ENCODE measurements around the gene FAM13B. TPM values are rescaled to one million over a fixed set of nuclear protein-coding genes. Genes with fewer than 3 reads are reported as not detected.

FAM13B gene
- total and polyA plus RNA-seq, 9 of the 15 experiments (the other 6 are each of a cell fraction or from before 2014, with no cell fraction given): 2.3 to 21.6 (median 14.1) TPM

DNA sequence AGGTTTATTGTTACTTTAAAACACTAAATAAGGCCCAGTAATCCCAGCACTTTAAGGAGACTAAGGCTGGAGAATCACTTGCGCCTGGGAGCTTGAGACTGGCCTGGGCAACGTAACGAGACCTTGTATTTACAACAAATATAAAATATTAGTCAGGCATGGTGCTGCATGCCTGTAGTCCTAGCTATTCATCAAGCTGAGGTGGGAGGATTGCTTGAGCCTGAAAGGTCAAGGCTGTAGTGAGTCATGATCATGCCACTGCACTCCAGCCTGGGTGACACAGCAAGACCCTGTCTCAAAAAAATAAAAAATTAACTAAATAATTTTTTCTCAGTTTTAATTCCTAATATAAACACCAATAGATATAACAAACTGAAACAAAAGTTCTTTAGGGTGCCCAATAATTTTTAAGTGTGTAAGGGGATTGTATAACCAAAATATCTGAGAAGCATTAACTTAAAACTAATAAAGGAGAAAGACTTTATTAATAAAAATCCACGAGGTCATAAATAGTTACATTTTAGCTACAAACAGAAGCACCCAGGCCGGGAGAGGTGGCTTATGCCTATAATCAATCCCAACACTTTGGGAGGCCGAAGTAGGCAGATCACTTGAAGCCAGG is 32.7 kb downstream of the FAM13B start:
- ATAC-seq (peak; percentile 80), FAIRE-seq (peak; percentile 75), DNase-seq (ENCODE audit: extremely low read depth in 1 of 4, low spot score in 3 of 4) (peak in 2 of 4 experiments; percentile 18 to 85)
- in situ Hi-C loops (cut with MboI): no loop called here
- H3K9me1 ChIP-seq (ENCODE audit: control insufficient read depth, insufficient read depth, low read length): no peaks in the 10 kb centered on the region
- peak overlapping the region; percentile 92 for H3K27ac ChIP-seq (ENCODE audit: extremely low read depth, low read depth, low read length)
- no TSS peak for BruUV-seq (replicated peaks)
- CTCF ChIA-PET (ENCODE audit: low intra/inter-chr PET ratio): interaction anchor here (0.5 kb wide), 1 partner anchor 13 kb away, joined by 4 read pairs; no protein-coding TSS in a partner anchor
- POLR2A ChIA-PET: interaction anchor here (0.7 to 1.6 kb wide), 2 partner anchors 26 to 56 kb away, joined by 3 to 5 read pairs; no protein-coding TSS in a partner anchor
- no peak overlapping the region for H2AFZ ChIP-seq (ENCODE audit: low read depth, low read length)
- no peaks in the 10 kb centered on the region for H3K9me3 ChIP-seq (replicated peaks; ENCODE audit: control insufficient read depth, insufficient read depth, low read depth, low read length)
- H3K4me3 ChIP-seq: no peak overlapping the region
- H4K20me1 ChIP-seq (replicated peaks; ENCODE audit: control insufficient read depth, insufficient read depth, low read length): no peaks in the 10 kb centered on the region
- peak overlapping the region in 1 of 2 experiments; percentile 61; a peak in 2 of 4 replicates for H3K9ac ChIP-seq (ENCODE audit: insufficient read depth in 1 of 2, low read depth in 2 of 2, low read length in 2 of 2)
- H3K27me3 ChIP-seq (ENCODE audit: control insufficient read depth in 2 of 2, insufficient read depth in 2 of 2, low read length in 2 of 2): no peaks in the 10 kb centered on the region
- peaks cover 8 to 37% of the 10 kb centered on the region in 2 experiments; a peak in 4 of 5 replicates for H3K4me1 ChIP-seq (replicated peaks in 1 of 2; ENCODE audit: control insufficient read depth in 2 of 2, insufficient read depth in 2 of 2, low read length in 2 of 2)
- no peak overlapping the region for H3K4me2 ChIP-seq (ENCODE audit: insufficient read depth, low read length)
- intact Hi-C loops (cut with micrococcal nuclease): no loop called here
- 15% methylated on average over 6 of the region's 6 CpGs for WGBS (ENCODE audit: insufficient coverage, low coverage, missing lambda C conversion rate)
- peaks cover 26% of the 10 kb centered on the region for H3K36me3 ChIP-seq (ENCODE audit: control insufficient read depth, insufficient read depth, low read length)
- H3K79me2 ChIP-seq (ENCODE audit: control insufficient read depth, insufficient read depth, low read length): peaks cover 45% of the 10 kb centered on the region
- no peak for TF ChIP-seq XRCC4 (IDR thresholded peaks at IDR 0.05; ENCODE audit: extremely low read depth, insufficient read depth, insufficient read length)
- 0 out of 2 replicates have a peak, but pooled peaks have one; percentile 31 for TF ChIP-seq NCOR1 (IDR thresholded peaks at IDR 0.05)
- TF ChIP-seq, protein P1, sequence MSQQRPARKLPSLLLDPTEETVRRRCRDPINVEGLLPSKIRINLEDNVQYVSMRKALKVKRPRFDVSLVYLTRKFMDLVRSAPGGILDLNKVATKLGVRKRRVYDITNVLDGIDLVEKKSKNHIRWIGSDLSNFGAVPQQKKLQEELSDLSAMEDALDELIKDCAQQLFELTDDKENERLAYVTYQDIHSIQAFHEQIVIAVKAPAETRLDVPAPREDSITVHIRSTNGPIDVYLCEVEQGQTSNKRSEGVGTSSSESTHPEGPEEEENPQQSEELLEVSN (IDR thresholded peaks at IDR 0.05; ENCODE audit: borderline replicate concordance in 1 of 2, extremely low read depth in 1 of 2, insufficient read depth in 1 of 2, insufficient read length in 1 of 2, low read depth in 1 of 2, low read length in 1 of 2, poor library complexity in 1 of 2, severe bottlenecking in 1 of 2): no peak
- TF ChIP-seq NELFE (IDR thresholded peaks at IDR 0.05; ENCODE audit: insufficient read depth, insufficient read length): no peak
- no peak for TF ChIP-seq DNMT1 (IDR thresholded peaks at IDR 0.05)
- TF ChIP-seq, protein P2, sequence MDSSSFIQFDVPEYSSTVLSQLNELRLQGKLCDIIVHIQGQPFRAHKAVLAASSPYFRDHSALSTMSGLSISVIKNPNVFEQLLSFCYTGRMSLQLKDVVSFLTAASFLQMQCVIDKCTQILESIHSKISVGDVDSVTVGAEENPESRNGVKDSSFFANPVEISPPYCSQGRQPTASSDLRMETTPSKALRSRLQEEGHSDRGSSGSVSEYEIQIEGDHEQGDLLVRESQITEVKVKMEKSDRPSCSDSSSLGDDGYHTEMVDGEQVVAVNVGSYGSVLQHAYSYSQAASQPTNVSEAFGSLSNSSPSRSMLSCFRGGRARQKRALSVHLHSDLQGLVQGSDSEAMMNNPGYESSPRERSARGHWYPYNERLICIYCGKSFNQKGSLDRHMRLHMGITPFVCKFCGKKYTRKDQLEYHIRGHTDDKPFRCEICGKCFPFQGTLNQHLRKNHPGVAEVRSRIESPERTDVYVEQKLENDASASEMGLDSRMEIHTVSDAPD (CRISPR knock-in tag; IDR thresholded peaks at IDR 0.05): no peak
- TF ChIP-seq ELF2 (CRISPR knock-in tag; IDR thresholded peaks at IDR 0.05): no peak
- no peak for TF ChIP-seq ZNF165 (CRISPR knock-in tag; IDR thresholded peaks at IDR 0.05; ENCODE audit: borderline replicate concordance)
- TF ChIP-seq ZNF282 (CRISPR knock-in tag; IDR thresholded peaks at IDR 0.05): no peak
- no peak for TF ChIP-seq PHB (CRISPR knock-in tag; IDR thresholded peaks at IDR 0.05)
- TF ChIP-seq KLF16 (IDR thresholded peaks at IDR 0.05): peak; percentile 22; the same call in 1 of the 2 replicates
- no peak for TF ChIP-seq TAF1 (IDR thresholded peaks at IDR 0.05; ENCODE audit: control insufficient read depth, extremely low read depth, insufficient read depth, low read length, severe bottlenecking)
- TF ChIP-seq BCOR (IDR thresholded peaks at IDR 0.05): no peak
- TF ChIP-seq, protein P3, sequence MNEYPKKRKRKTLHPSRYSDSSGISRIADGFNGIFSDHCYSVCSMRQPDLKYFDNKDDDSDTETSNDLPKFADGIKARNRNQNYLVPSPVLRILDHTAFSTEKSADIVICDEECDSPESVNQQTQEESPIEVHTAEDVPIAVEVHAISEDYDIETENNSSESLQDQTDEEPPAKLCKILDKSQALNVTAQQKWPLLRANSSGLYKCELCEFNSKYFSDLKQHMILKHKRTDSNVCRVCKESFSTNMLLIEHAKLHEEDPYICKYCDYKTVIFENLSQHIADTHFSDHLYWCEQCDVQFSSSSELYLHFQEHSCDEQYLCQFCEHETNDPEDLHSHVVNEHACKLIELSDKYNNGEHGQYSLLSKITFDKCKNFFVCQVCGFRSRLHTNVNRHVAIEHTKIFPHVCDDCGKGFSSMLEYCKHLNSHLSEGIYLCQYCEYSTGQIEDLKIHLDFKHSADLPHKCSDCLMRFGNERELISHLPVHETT (CRISPR knock-in tag; conservative IDR thresholded peaks at IDR 0.05 in 1 of 2, IDR thresholded peaks at IDR 0.05 in 1 of 2): peak in 1 of 2 experiments; percentile 82; a peak in 2 of 4 replicates
- 0 out of 2 replicates have a peak, but pooled peaks have one; percentile 36 for TF ChIP-seq ADNP (tag; IDR thresholded peaks at IDR 0.05)
- TF ChIP-seq, protein P4, sequence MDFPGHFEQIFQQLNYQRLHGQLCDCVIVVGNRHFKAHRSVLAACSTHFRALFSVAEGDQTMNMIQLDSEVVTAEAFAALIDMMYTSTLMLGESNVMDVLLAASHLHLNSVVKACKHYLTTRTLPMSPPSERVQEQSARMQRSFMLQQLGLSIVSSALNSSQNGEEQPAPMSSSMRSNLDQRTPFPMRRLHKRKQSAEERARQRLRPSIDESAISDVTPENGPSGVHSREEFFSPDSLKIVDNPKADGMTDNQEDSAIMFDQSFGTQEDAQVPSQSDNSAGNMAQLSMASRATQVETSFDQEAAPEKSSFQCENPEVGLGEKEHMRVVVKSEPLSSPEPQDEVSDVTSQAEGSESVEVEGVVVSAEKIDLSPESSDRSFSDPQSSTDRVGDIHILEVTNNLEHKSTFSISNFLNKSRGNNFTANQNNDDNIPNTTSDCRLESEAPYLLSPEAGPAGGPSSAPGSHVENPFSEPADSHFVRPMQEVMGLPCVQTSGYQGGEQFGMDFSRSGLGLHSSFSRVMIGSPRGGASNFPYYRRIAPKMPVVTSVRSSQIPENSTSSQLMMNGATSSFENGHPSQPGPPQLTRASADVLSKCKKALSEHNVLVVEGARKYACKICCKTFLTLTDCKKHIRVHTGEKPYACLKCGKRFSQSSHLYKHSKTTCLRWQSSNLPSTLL (IDR thresholded peaks at IDR 0.05): no peak
